DOHH2 (cell line): ENCODE measurements around the gene MPHOSPH10.

ENCODE experiments used
- CTCF ChIP-seq: fragments of 200-600 bp; sonication (generic); IDR thresholded peaks from one replicate; pipeline ENCODE4 v1.5.1; 2014; ENCODE audit warnings: antibody characterized with exemption, mild to moderate bottlenecking, low read depth, low read length; ENCODE audit not compliant: poor library complexity, severe bottlenecking
- EZH2phosphoT487 ChIP-seq: fragments of 200-600 bp; sonication (generic); IDR thresholded peaks from 2 replicates; pipeline ENCODE4 v1.6.1; 2017; ENCODE audit warnings: borderline replicate concordance, mild to moderate bottlenecking, antibody characterized with exemption, low read length, moderate library complexity, mixed read lengths

- TF ChIP-seq EZH2phosphoT487 (no peak), CTCF (no peak)
These were observed 18.2 kb downstream of the MPHOSPH10 start for GRCh38 chr2:71148506-71149063.
